Measurements from ENCODE around the gene SEC14L1. TPM values are rescaled to one million over a fixed set of nuclear protein-coding genes. Genes with fewer than 3 reads are reported as not detected.

SEC14L1 gene
- total RNA-seq, 1 experiment from 2014 or later = 58.6 TPM

GRCh38 chr17:77227461-77228240 is 86.9 kb downstream of the SEC14L1 start:
- no peak overlapping the region for H4K8ac ChIP-seq (replicated peaks; ENCODE audit: insufficient read length, low read depth, low read length)
- no peaks in the 10 kb centered on the region for H3K36me3 Mint-ChIP-seq (ENCODE audit: insufficient read depth in 1 of 3, low read depth in 3 of 3)
- peaks cover 5 to 12% of the 10 kb centered on the region in 2 experiments; a peak in 2 of 4 replicates for H3K4me1 Mint-ChIP-seq
- no peak overlapping the region for H3K56ac ChIP-seq (ENCODE audit: insufficient read length, low read depth, low read length)
- no peaks in the 10 kb centered on the region for H3K4me1 ChIP-seq (ENCODE audit: insufficient read depth, low read length)
- TF ChIP-seq, protein P1, sequence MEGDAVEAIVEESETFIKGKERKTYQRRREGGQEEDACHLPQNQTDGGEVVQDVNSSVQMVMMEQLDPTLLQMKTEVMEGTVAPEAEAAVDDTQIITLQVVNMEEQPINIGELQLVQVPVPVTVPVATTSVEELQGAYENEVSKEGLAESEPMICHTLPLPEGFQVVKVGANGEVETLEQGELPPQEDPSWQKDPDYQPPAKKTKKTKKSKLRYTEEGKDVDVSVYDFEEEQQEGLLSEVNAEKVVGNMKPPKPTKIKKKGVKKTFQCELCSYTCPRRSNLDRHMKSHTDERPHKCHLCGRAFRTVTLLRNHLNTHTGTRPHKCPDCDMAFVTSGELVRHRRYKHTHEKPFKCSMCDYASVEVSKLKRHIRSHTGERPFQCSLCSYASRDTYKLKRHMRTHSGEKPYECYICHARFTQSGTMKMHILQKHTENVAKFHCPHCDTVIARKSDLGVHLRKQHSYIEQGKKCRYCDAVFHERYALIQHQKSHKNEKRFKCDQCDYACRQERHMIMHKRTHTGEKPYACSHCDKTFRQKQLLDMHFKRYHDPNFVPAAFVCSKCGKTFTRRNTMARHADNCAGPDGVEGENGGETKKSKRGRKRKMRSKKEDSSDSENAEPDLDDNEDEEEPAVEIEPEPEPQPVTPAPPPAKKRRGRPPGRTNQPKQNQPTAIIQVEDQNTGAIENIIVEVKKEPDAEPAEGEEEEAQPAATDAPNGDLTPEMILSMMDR (conservative IDR thresholded peaks at IDR 0.05) = no peak
- no peak overlapping the region for H3K4me3 Mint-ChIP-seq
- H4K5ac ChIP-seq (ENCODE audit: insufficient read length, low read depth, low read length) = no peak overlapping the region
- no peak overlapping the region; the same call in 1 of the 2 replicates for H3K14ac ChIP-seq (ENCODE audit: insufficient read depth, low read length)
- H3K23me2 ChIP-seq (ENCODE audit: insufficient read length, low read depth, low read length, poor library complexity, severe bottlenecking) = no peaks in the 10 kb centered on the region
- H3K9ac ChIP-seq (ENCODE audit: extremely low read depth, insufficient read length, low read length) = no peak overlapping the region
- no peak overlapping the region for H2AFZ ChIP-seq (ENCODE audit: low read length)
- H2BK20ac ChIP-seq (ENCODE audit: low read depth, low read length, poor library complexity, severe bottlenecking) = no peak overlapping the region
- peaks cover 3% of the 10 kb centered on the region for H3K27me3 Mint-ChIP-seq (ENCODE audit: low read depth)
- no peak overlapping the region for H2BK15ac ChIP-seq (ENCODE audit: low read depth, low read length)
- no peak overlapping the region for H4K91ac ChIP-seq (ENCODE audit: insufficient read length, low read depth, low read length)
- no peaks in the 10 kb centered on the region for H4K20me1 ChIP-seq (ENCODE audit: control insufficient read depth, insufficient read depth, insufficient read length)
- peaks cover 0 to 3% of the 10 kb centered on the region in 2 experiments; a peak in 1 of 5 replicates for H3K9me3 Mint-ChIP-seq
- H3K23ac ChIP-seq (ENCODE audit: insufficient read length, low read depth, low read length) = no peak overlapping the region
- no peak overlapping the region for H3K27ac ChIP-seq (ENCODE audit: insufficient read length, low read depth, low read length)
- no peak overlapping the region for H3K18ac ChIP-seq (ENCODE audit: insufficient read length, low read depth, low read length)
- H2BK12ac ChIP-seq (ENCODE audit: insufficient read length, low read depth, low read length) = no peak overlapping the region
- no peak overlapping the region for H2AK5ac ChIP-seq (ENCODE audit: insufficient read length, low read length)
- no peak overlapping the region for H2BK5ac ChIP-seq (ENCODE audit: insufficient read length, low read length)
- H2BK120ac ChIP-seq (ENCODE audit: low read depth, low read length, poor library complexity, severe bottlenecking) = no peak overlapping the region
- no peaks in the 10 kb centered on the region for H3K79me1 ChIP-seq (ENCODE audit: insufficient read depth, low read depth, low read length, poor library complexity, severe bottlenecking)
- no peak overlapping the region for H3T11ph ChIP-seq (ENCODE audit: low read length)
- no peak for DNase-seq
- no peak overlapping the region for H3K27ac Mint-ChIP-seq
- no peaks in the 10 kb centered on the region for H3K27me3 ChIP-seq (ENCODE audit: insufficient read depth, low read length)
- no peaks in the 10 kb centered on the region for H3K79me2 ChIP-seq (ENCODE audit: insufficient read depth, low read length)
- no peaks in the 10 kb centered on the region for H3K9me3 ChIP-seq (ENCODE audit: control insufficient read depth, low read depth, low read length)
- no peak overlapping the region for H3K4ac ChIP-seq (ENCODE audit: low read depth, low read length)
- WGBS (ENCODE audit: extremely low coverage, insufficient read length, low lambda C conversion rate) = no CpG with 5 or more reads among the region's 23 CpGs
- no peak overlapping the region for H3K4me2 ChIP-seq (ENCODE audit: insufficient read depth, insufficient read length, low read length)
